Measurements from ENCODE around the gene PTPRT.

DNA sequence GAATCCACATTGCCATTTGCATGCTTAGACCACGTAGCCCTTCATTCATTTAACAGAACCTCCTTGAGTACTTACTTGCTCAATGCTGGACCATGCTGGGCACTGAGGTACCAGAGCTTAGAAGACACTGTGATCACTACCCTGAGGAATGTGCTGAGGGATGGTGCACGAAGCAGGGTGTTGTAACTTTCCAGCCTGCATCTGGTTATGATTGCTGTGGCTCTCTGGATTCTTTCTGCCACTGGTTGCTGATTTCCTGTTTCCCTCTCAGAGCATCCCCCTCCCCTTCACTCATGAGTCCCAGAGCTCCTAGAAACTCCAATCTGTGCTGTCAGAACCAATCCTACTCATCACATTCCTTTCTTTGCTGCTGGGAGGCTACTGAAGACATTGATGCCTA lies 537.4 kb downstream of the PTPRT start:
- TF ChIP-seq POLR2AphosphoS5 (IDR thresholded peaks at IDR 0.05) (no peak), EP300 (IDR thresholded peaks at IDR 0.05; ENCODE audit: low read depth) (no peak)
- TF ChIP-seq, protein P1, sequence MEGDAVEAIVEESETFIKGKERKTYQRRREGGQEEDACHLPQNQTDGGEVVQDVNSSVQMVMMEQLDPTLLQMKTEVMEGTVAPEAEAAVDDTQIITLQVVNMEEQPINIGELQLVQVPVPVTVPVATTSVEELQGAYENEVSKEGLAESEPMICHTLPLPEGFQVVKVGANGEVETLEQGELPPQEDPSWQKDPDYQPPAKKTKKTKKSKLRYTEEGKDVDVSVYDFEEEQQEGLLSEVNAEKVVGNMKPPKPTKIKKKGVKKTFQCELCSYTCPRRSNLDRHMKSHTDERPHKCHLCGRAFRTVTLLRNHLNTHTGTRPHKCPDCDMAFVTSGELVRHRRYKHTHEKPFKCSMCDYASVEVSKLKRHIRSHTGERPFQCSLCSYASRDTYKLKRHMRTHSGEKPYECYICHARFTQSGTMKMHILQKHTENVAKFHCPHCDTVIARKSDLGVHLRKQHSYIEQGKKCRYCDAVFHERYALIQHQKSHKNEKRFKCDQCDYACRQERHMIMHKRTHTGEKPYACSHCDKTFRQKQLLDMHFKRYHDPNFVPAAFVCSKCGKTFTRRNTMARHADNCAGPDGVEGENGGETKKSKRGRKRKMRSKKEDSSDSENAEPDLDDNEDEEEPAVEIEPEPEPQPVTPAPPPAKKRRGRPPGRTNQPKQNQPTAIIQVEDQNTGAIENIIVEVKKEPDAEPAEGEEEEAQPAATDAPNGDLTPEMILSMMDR (IDR thresholded peaks at IDR 0.05), result no peak

Data from transverse colon (tissue), 4 donors.